Measurements from ENCODE around the gene PARVB.

Gene PARVB

DNA sequence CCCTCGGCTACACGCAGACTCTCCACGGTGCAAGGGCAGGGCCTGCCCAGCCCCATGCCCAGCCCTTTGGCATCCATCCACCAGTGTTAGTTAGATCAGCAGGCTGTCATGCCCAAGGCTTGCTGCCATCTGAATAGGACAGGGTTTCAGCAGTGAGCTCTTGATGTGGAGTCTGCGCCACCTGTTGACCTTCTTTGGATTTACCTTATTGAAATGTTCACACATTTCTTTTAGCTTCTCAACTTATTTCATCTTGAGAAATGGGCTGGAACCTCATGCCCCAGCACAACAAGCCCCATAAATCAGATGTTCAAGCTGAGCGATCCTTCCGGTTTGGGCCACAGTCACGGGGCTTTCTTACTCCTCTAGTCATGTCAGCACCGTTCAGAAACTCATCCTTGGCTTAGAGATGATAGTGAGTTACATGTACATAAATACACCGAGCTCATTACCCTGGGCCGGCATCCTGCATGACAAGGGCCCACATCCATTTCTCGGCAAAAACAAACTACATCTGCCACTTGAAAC is 61.7 kb downstream of the PARVB start:
- peak in 4 of 51 donors; percentile 4 to 25 (median 10) for DNase-seq

DNA sequence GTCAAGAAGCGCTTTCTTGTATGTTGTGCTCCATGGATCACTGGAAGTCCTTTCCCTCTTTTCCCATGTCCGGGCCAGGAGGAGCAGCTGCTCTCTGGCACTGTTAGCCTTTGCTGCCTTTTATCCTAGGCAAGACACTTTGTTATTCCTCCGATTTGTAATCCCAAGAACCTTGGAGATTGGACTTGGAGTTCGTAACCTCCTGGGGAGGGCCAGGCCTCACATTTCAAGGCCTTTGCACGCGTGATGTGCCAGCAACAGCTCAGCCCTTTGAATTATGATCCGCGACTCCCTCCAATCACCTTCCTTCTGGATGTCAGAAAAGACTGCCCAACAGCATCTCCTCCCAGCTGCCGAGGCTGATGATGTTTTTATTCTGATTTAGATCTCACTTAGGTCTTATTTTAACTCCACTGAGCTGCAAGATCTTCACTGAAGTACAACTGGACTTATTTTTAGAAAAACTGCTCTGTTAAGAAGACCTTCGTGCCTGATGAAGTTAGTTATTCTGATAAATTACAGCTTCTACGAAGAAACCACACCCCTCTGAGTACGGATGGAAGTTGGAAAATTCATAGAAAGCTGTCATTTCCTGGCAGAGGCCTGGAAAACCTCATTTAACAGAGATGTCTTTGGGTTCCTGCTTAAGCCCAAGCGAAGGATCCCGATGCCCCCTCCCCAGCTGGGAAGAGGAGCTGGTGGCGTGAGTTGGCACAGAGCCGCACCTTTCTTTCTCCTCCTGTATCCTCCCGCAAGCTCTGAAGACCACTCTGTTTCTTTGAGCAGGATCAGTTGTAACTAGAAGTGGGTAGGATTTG is 62.4 kb downstream of the PARVB start:
- no peak for DNase-seq

DNA sequence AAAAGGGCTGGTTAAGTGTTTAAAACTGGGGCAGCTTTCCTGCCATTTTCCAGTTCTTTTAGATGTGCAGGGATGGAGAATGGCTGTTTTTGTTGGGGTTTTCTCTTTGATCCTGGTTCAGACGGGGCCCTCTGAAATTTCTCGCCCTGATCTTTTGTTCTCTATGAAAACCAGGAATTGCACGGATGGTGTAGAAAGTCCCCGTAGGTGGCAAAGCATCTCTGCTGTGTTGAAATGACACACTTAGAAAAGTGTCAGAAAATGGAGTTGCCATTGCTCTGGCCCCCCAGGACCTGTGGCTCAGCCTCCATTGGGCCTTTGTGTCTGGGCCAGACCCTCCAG is 63.0 kb downstream of the PARVB start:
- no peak for DNase-seq

DNA sequence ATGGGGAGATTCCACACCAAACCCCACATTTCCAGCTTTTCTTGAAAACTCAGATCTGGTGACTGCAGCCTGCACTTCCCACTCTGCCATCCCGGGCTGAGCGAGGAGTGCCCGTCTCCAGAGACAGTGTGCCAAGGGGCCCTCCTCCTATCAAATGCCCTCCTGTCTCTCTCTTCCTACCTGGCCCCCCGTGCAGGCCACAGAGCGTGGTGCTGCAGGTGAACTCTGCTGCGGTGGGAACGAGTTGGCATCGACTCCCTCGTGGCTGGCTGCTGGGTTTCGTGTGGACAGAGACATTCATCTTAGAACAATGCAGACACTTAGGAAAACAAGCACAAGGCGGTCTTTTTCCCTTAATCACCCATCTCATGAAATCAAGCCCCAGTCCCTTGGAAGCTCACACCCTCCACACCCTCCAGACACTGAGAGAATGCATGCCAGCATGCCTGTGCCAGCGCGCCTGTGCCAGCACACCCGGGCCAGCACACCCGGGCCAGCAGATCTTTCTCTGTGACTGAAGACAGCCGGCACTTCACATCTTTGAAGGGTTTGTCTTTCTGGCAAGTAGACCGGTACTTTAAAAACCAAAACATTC is 65.0 kb downstream of the PARVB start:
- DNase-seq, result peak in 21 of 51 donors; percentile 8 to 44 (median 17)

DNA sequence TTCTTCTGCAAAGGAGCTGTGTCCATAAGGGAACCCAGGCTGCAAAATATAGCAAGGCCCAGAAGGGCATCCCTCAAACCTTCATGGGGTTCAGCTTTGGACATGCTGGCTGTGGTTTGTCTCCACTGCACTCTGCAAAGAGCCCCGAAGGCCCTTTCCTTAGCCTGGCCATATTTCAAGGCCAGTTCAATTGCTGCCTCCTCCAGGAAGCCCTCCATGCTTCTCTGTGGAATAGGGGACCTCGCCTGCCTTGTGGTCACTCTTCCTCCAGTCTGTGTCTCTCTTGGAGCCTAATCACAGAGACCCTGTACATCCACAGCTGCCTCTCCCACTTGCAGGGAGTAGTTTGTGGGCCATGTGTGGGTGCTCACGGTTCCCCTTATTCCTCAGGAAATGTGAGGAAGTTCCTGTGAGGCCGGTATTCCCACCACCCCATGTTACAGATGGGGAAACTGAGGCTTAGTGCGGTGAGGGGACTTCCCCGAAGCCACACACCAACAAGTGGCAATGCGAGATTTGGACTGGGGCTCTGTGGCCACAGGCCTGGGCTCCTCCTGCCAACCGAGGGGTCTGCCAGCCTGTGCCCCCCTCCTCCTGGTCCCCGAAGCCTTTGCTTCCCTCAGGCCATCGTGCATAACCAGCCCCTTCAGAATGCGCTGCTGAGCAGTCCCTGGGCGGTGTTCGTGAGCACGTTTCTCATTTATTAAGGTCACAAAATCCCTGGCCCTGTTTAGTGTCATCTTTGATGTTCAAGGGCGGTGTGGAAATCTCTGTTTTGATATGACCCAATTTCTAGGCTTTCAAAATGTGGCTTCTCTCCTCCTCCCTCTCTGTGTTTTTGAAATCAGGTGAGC is 65.8 kb downstream of the PARVB start:
- DNase-seq, result no peak

DNA sequence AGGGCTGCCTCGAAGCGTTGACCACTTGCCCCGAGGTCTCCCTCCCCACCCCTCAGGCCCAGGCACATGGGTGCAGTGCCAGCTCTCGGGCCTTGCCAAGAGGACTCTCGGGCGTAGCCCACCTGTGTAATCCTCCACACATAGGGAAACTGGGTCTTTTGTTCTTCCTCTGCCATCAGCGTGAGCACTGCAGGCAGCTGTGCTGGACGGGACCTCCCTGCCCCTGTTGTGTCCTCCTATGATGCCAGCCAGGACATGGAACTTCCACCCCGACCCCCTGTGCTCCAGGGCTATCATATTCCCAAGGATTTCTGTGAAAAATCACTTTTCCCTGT is 66.4 kb downstream of the PARVB start:
- no peak for DNase-seq

DNA sequence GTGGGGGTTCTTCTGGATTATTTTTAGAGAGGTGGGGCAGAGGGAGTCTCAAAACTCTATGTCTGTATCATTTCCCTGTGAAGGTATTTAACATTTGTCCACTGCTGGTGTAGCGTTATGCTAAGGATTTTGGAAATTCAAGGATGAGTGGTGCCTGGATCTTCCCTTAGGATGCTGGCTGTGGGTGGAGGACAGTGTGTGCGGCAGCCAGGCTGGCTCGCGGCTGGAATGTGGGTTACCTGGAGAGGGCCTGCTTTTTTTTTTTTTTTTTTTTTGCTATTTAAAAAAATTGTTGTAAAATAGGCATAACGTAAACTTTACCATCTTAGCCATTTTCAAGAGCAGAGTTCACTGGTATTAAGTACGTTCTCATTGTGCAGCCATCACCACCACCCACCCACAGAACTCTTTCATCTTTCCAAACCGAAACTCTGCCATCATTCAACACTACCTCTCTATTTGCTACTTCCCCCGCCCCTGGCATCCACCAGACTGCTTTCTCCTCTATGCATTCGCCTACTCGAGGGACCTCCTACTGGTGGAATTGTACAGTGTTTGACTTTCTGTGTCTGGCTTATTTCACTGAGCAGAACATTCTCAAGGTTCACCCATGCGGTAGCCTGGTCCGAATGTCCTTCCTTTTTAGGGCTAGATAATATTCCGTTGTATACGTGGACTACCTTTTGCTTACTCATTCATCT is 67.1 kb downstream of the PARVB start:
- peak in 1 of 51 donors; percentile 29 for DNase-seq

DNA sequence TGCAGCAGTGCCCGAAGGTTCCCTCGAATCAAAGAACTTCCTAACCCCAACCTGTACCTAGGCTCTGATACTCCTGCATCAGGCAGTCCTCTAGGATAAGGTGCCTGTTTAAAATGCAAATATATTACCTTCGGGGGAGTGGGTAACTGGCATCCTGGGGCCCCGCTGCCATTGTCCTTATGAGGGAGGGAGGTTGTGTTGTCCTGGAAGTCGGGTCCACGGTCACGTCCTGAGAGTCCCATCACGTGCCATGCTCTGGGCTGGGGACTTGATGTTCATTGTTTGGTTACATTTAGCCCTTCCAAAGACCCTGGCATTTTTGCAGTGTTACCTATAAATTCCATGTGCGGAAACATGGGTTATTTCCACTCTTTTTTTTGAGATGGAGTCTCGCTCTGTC is 67.6 kb downstream of the PARVB start:
- DNase-seq, result no peak

DNA sequence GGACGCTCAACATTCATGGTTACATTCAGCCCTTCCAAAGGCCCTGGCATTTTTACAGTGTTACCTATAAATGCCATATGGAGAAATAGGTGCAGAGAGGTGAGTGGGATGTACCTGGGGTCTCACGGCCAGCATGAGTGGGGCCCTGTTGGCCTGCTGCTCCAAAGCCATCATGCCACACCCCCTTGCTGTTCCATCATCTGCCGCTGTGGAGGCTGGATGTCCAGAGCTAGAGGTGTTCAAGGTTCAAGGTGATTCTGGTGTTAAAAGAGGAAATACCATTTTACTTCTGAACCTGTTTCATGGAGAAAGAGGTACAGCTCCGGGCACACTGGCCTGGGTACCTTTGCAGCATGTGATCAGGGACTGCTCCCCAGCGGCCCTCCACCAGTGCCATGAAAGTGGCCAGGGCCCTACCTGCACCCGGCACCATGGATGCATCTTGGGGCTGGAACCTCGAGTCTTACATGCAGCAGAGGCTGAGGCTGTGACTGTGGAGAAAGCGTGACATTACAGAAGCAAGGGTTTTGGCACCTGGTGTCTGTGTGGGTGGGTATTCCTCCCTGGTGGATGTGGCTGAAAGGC is 68.6 kb downstream of the PARVB start:
- DNase-seq, result no peak

DNA sequence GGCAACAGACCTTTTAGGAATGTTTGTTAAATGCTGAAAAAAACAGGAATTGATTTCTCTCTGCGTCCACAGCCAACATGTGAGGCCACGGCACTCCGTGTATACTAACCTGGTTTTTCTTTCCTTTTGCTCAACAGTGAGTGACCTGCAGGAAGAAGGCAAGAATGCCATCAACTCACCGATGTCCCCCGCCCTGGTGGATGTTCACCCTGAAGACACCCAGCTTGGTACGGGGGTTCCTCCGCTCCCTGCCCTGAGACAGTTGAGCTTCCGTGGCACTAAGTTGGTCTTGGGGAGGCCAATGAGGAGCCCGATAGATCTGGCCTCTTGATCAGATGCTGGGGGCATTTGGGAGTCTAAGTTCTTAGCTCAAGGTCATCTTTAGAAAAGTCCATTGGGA is 69.7 kb downstream of the PARVB start:
- DNase-seq, result no peak

DNA sequence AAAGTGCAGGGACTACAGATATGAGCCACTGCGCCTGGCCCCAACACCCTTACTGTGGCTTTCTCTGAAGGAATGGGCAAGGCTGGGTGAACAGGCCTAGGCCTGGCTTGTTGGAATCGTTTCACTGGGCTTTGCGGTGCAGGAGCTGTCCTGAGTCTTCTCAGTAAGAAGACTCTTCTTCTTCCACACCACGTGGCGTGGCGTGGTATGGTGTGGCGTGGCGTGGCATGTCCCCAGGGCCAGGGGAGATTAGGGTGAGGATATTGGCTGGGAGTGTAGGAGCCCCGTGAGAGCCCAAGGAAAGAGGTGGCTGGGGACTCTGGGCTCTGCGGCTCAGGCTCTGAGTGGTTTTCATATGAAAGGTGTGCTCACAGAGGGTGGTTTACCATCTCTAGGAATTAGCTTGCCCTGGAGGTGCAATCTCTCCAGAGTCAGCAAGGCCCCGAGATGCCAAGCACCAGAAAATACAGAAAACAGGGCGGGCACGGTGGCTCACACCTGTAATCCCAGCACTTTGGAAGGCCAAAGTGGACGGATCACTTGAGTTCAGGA is 70.7 kb downstream of the PARVB start:
- no peak for DNase-seq

DNA sequence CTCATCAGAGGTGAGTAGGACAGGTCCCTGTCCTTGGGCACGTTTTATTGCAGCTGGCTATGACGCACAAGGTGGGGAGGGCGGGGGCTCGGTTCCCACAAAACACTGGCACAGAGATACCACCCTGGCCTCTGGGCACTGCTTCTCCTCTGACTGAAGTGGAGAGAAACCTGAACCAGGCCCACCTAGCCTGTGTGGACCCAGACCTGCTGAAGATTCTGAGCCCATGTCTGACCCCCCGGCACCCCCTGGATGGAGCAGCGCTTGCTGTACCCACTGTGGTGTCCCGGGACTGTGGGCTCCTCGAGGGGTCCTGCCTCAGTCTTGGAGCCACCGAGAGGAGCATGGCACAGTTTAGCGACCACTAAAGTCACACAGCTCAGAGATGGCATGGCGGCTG is 72.6 kb downstream of the PARVB start:
- no peak for DNase-seq

DNA sequence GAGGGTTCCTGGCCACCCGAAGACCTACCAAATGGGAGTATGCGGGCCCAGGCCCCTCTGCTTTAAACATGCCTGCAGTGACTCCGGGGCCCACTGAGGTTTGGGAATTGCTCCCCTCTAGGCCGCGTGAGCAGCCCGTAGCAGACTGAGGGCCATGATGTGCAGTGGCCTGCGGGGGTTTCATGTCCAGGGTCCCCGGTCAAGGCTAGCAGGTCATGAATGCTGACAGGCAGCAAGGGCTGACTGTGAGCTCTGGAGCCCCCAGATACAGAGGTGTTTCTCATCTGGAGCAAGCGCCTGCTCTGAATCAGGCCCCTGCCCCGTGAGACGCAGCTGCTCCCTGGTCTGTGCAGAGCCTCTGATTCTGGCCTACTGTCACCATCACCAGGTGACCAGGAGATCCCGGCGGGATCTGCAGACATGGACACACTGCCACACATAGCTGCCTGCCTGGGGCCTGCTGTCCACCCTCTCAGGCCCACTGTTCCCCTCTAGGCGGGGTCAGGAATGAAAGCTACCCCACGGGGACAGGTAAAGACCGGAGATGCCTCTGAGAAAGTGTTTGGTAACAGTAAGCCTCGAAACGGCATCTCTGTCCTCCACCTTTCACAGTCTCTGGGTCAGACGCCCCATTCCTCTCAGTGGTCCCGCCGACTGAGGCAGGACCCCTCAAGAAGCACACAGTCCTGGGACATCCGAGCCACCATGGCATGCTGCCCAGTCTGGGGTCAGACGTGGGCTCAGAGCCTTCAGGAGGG is 73.3 kb downstream of the PARVB start:
- no peak for DNase-seq

DNA sequence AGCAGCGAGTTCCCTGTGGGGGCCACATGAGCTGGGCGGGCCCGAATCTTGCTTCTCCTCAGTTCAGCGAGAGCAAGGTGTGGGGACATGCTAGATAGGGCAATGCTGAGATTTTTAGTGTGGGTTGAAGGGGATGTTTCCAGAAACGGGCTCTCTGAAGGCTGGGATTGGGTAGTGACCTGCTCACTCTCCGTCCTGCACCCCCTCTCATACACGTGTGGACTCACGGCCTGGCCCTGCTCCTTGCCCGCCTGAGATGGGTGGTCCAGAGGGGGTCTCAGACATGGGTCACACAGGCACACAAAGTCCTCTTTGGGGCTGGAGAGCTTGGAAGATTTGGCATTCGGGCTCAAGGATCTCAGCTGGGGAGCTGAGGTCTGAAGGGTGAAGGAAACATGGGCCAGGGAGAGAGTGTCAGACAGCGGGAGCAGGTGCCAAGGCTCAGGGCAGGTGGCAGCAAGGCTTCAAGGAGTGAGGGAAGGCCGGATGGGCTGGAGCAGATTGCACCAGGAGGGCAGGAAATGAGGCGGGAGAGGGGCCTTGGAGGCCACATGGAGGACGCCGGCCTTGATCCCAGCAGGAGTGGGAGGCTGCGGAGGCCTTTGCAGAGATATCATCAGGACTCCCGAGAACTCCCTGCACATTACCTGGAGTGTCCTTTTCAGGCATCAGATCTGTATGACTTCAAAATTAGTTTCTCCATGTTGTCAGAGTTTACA is 74.1 kb downstream of the PARVB start:
- no peak for DNase-seq

DNA sequence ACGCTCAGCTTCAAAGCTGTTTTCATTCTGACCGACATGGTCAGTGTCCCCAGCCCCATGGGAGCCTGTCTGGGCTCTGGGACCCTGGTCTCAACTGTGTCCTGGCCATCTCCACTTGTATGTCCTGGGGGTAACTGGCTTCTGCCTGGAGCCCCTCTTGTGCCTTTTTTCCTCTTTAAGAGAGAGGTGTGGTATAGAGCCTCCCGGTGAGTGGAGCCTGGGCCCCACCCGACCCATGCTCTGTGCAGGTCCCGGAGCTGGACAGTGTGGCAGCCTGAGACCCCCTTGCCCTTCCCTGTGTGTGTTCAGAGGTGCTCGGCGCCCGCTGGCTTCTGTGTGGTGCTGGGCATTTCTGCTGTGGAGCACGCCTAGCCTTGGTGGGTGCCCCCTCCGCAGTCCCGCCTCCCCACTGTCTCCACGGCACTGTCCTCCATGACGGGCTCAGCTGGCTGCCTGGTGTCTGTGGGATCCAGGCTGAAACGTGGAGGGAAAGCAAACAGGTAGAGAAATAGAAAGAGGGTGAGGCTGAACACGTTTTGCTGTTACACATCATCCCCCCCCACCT is 74.9 kb downstream of the PARVB start:
- DNase-seq, result no peak

DNA sequence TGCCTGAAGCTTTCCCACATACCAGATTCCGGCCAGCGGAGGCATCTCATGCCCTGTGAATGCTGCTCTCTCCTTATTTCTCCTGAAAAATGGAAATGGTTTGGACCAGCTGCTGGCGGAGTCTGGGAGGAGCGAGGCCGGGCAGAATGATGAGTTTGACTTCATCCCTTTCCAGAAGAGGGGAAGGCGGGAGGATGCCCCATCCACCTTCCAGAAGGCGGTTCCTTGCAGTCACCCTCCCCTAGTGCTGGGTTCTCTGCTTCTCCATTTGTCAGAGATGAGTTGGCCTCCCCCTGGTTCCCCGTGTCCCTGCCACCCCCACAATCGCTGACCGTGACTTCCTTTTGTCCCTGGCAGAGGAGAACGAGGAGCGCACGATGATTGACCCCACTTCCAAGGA is 75.6 kb downstream of the PARVB start:
- no peak for DNase-seq

DNA sequence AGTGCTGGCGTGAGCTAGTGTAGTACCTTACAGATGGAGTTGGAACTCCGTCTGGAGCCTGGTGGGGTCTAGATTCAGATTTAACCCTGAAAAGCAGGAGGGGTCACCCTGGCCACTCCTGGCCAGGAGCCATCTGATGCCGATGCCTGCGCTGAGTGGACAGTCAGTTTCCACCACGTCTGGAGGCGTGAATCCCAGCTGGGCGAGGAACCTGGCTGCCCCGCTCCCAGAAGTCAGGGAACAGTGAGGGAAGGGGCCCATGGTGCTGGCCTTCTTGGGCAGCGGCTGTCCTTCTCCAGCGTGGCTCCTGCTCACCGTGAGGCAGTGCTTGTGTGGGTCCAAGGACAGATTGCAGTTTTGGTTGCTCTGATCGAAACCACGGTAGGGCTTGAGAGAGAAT is 76.3 kb downstream of the PARVB start:
- DNase-seq, result no peak

DNA sequence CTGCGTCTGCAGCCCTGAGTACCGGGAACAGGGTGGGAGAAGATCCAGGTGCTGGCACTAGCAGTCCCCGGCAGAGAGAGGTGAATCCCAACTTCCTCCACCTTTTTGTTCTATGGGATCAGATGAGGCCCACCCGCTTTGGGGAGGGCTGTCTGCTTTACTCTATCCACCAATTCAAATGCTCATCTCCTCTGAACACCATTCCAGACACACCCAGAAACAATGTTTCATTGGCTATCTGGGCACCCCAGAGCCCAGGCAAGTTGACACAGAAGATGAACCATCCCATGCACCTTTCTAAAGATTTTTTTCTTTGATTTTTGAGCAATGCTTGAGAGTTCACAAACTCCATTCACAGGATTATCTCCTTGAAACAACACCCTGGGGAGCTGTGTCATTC is 78.0 kb downstream of the PARVB start:
- no peak for DNase-seq

DNA sequence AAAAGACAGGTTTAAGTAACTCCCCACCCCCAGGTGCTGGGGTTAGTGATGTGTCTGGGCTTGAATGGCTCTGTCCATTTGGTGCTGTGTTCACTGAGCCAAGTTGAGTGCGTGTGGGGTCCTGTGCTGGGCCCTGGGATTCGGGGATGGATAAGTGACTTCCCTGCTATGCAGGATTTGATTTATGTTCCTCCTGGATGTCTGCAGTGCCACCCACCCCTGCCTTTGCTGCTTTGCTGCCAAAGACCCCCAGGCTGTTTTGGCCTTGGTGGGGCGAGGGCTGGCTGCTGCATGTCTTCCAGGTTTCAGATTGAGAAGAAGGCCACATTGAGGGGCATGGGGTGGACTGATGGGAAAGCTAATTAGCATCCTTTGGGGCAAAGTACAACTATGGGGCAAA is 78.8 kb downstream of the PARVB start:
- no peak for DNase-seq

All from hypothalamus (tissue), 51 donors.